ENCODE data around the gene MRAS. TPM values are rescaled to one million over a fixed set of nuclear protein-coding genes. Genes with fewer than 3 reads are reported as not detected.
A peak's percentile ranks its signal among the peaks of the same experiment; 100 is the strongest.

The MRAS gene
- total and polyA plus RNA-seq, 2 of the 13 experiments (the other 11 are each of a cell fraction or from before 2014, with no cell fraction given), result 8.8 to 36.2 TPM

DNA sequence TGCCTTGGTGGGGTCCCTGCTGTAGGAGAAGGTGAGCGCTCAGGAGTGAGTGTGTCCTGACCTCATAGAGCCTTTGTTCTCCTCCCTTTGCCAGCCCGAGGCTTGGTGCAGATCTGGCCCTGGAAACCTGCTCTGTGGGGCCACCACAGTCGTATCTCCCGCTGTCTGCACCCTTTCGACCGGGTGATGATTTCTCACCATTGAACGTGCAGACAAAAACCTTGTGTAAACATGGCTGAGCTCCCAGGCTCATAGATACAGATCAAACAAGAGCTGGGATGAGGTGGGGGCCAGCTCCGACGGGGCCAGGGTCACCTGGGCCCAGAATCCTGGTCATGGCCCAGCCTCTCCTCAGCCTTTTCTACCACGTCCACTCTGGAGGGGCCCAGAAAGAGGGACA is 51.4 kb downstream of the MRAS start:
- Histone ChIP-seq H3K36me3 (replicated peaks in 1 of 2; ENCODE audit: control insufficient read depth in 1 of 2, insufficient read depth in 2 of 2, low read length in 2 of 2) (no peaks in the 10 kb centered on the region; a peak in 1 of 5 replicates), H3K4me3 (replicated peaks in 1 of 3; ENCODE audit: insufficient read depth in 1 of 3, low read depth in 2 of 3, low read length in 3 of 3) (no peak overlapping the region; a peak in 1 of 6 replicates), H3K4me2 (ENCODE audit: low read depth, low read length) (peak overlapping the region; percentile 62), H3K9ac (ENCODE audit: insufficient read depth, low read depth, low read length) (0 out of 2 replicates have a peak overlapping the region, but pooled peaks have one; percentile 5), H3K79me2 (ENCODE audit: insufficient read depth, low read length) (no peaks in the 10 kb centered on the region), H3K27ac (ENCODE audit: extremely low read length, insufficient read depth, low read length) (peak overlapping the region; percentile 59), H3K4me1 (ENCODE audit: insufficient read depth, low read length) (peaks cover 40% of the 10 kb centered on the region), H2AFZ (ENCODE audit: low read length) (no peak overlapping the region), H4K20me1 (ENCODE audit: insufficient read depth, low read length) (no peaks in the 10 kb centered on the region), H3K9me3 (ENCODE audit: low read length) (no peaks in the 10 kb centered on the region), H3K27me3 (ENCODE audit: control insufficient read depth in 1 of 2, insufficient read depth in 2 of 2, low read length in 2 of 2) (no peaks in the 10 kb centered on the region)
- peak; percentile 83 for DNase-seq (ENCODE audit: low spot score)
- BruUV-seq (replicated peaks), result no TSS peak
- 9% methylated on average over 4 of the region's 10 CpGs for WGBS (ENCODE audit: low lambda C conversion rate)
- FAIRE-seq, result peak; percentile 83
- CTCF ChIA-PET (ENCODE audit: low intra/inter-chr PET ratio, low total read pairs), result no interaction called here
- POLR2A ChIA-PET, result interaction anchor here (1.2 to 2.6 kb wide), 3 partner anchors 35 to 51 kb away, joined by 3 to 15 read pairs (median 4); partner anchors contain the start of genes ESYT3 and MRAS
- in situ Hi-C loops (cut with HindIII; ENCODE audit: extremely low pct_ligation_motif_present, low pct_unique_long_range_greater_than_20kb), result loop anchor here (5.0 kb wide), 1 partner anchor 52 kb away; the partner anchor contains the start of gene MRAS
- intact Hi-C loops (cut with micrococcal nuclease; ENCODE audit: unreplicated experiment), result loop anchor here (1.0 to 5.0 kb wide), 5 partner anchors 18 to 67 kb away; partner anchors contain the start of genes ESYT3 and MRAS
- ATAC-seq, result peak; percentile 71
- peak; percentile 53; the same call in 1 of the 2 replicates for TF ChIP-seq NR2F2 (IDR thresholded peaks at IDR 0.05; ENCODE audit: borderline replicate concordance, low read depth)
- TF ChIP-seq SETDB1 (CRISPR knock-in tag; IDR thresholded peaks at IDR 0.05; ENCODE audit: borderline replicate concordance), result no peak
- TF ChIP-seq ZNF552 (CRISPR knock-in tag; IDR thresholded peaks at IDR 0.05; ENCODE audit: borderline replicate concordance), result no peak
- no peak for TF ChIP-seq GABPA (IDR thresholded peaks at IDR 0.05; ENCODE audit: low read depth, low read length)
- TF ChIP-seq GABPA (CRISPR knock-in tag; IDR thresholded peaks at IDR 0.05; ENCODE audit: low read depth), result no peak
- TF ChIP-seq RFX5 (IDR thresholded peaks at IDR 0.05; ENCODE audit: low read depth, low read length), result no peak
- peak; percentile 66; the same call in 1 of the 2 replicates for TF ChIP-seq SALL1 (CRISPR knock-in tag; IDR thresholded peaks at IDR 0.05)
- TF ChIP-seq FOXC1 (CRISPR knock-in tag; IDR thresholded peaks at IDR 0.05; ENCODE audit: borderline replicate concordance), result peak; percentile 27; the same call in 1 of the 2 replicates
- no peak for TF ChIP-seq HOXA9 (CRISPR knock-in tag; IDR thresholded peaks at IDR 0.05; ENCODE audit: borderline replicate concordance)
- TF ChIP-seq, protein P1, sequence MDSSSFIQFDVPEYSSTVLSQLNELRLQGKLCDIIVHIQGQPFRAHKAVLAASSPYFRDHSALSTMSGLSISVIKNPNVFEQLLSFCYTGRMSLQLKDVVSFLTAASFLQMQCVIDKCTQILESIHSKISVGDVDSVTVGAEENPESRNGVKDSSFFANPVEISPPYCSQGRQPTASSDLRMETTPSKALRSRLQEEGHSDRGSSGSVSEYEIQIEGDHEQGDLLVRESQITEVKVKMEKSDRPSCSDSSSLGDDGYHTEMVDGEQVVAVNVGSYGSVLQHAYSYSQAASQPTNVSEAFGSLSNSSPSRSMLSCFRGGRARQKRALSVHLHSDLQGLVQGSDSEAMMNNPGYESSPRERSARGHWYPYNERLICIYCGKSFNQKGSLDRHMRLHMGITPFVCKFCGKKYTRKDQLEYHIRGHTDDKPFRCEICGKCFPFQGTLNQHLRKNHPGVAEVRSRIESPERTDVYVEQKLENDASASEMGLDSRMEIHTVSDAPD (CRISPR knock-in tag; IDR thresholded peaks at IDR 0.05), result 0 out of 2 replicates have a peak, but pooled peaks have one; percentile 48
- TF ChIP-seq MLXIP (CRISPR knock-in tag; IDR thresholded peaks at IDR 0.05; ENCODE audit: borderline replicate concordance), result no peak
- no peak for TF ChIP-seq ZKSCAN5 (CRISPR knock-in tag; IDR thresholded peaks at IDR 0.05)
- TF ChIP-seq SP2 (CRISPR knock-in tag; IDR thresholded peaks at IDR 0.05), result no peak
- peak; percentile 38; the same call in 1 of the 2 replicates for TF ChIP-seq ZNF331 (CRISPR knock-in tag; IDR thresholded peaks at IDR 0.05)
- no peak for TF ChIP-seq GTF3A (CRISPR knock-in tag; conservative IDR thresholded peaks at IDR 0.05)
- TF ChIP-seq USF2 (IDR thresholded peaks at IDR 0.05; ENCODE audit: low read depth, low read length), result no peak
- TF ChIP-seq USF2 (CRISPR knock-in tag; IDR thresholded peaks at IDR 0.05; ENCODE audit: borderline replicate concordance), result no peak
- no peak for TF ChIP-seq ZNF576 (CRISPR knock-in tag; IDR thresholded peaks at IDR 0.05)
- TF ChIP-seq ZNF747 (CRISPR knock-in tag; IDR thresholded peaks at IDR 0.05; ENCODE audit: borderline replicate concordance), result no peak
